ENCODE measurements around the gene NPAS3.

The NPAS3 gene

GRCh38 chr14:33241331-33241730 is 302.7 kb downstream of the NPAS3 start:
- no peak for DNase-seq (ENCODE audit: low read depth in 2 of 3, low spot score in 2 of 3)

DNA sequence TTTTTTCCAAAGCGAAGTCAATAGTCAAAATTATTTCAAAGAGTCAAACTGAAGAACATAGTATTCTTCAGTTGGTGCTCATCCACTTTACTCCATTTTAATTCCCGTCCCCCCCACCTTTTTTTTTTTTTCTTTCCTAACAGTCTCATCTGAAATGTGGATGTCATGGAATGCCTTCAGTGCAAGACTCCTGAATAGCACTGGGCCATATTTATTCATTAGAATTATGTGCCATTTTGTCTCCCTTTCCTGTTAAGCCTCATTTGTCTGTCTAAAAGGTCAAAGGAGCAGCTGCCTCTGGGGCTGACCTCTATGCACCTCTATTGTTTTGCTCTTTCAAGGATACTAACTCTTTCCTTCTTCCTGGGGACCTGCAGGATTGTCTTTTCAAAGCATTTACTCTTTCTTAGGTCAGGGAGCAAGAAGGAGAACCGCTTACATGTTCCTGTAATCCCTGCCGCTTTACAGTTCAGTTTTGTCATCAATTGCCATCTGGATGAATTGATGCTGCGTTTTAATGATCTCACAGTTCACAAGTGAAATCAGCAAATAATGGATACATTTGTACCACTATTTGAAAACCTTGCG is 310.6 kb downstream of the NPAS3 start:
- no peak for DNase-seq (ENCODE audit: low read depth in 2 of 3, low spot score in 2 of 3)

- DNase-seq (ENCODE audit: low read depth in 2 of 3, low spot score in 2 of 3): no peak
These were observed 312.3 kb downstream of the NPAS3 start for GRCh38 chr14:33250963-33251362.

GRCh38 chr14:33254342-33254741 is 315.7 kb downstream of the NPAS3 start:
- DNase-seq (ENCODE audit: low read depth in 2 of 3, low spot score in 2 of 3): no peak

DNA sequence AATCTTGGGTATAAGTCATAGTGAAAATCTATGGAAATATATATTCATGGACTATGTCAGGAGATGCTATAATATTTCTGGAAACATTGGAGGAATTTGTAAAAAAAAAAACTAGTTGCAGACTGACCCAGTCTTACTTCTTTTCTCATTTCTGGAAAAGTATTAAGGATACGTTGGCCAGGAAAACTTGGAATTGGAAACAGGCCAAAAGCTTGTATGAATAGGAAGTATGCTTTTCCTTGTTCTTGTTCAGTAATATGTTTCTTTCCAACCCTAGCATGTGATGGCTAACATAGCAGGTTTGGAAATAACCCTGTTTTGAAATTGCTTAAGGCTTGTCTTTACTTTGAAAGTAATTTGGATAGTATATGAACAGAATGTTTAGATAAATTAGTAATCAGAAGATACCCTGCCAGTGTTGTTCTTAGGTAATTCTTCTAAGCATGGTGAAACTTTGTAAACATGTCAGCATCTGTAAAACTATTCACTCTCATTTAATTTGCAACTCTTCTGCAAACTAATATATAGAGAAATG is 316.2 kb downstream of the NPAS3 start:
- DNase-seq (ENCODE audit: low read depth in 2 of 3, low spot score in 2 of 3): no peak

GRCh38 chr14:33257796-33258195 is 319.1 kb downstream of the NPAS3 start:
- no peak for DNase-seq (ENCODE audit: low read depth in 2 of 3, low spot score in 2 of 3)

DNA sequence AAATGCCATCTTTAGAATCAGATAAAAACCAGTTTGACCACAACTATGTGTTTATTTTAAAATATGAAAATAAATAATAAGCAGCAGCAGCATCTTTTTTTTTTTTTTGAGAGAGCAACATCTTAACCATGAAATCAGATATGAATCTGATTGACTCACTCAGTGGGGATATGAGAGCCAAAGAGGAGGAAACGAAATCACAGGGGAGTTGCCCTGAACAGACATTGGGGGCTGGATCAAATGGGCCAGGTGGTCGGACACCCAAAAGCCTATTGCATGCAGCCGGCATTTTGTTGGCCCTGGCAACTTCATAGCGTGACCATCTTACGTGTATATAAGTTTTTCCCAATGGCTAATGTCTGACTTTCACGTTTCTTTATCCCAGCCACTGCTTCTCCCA is 321.1 kb downstream of the NPAS3 start:
- no peak for DNase-seq (ENCODE audit: low read depth in 2 of 3, low spot score in 2 of 3)

- DNase-seq (ENCODE audit: low read depth in 2 of 3, low spot score in 2 of 3): no peak
These were observed 332.5 kb downstream of the NPAS3 start for GRCh38 chr14:33271216-33271615.

- no peak for DNase-seq (ENCODE audit: low read depth in 2 of 3, low spot score in 2 of 3)
These were observed 333.2 kb downstream of the NPAS3 start for GRCh38 chr14:33271891-33272290.

DNA sequence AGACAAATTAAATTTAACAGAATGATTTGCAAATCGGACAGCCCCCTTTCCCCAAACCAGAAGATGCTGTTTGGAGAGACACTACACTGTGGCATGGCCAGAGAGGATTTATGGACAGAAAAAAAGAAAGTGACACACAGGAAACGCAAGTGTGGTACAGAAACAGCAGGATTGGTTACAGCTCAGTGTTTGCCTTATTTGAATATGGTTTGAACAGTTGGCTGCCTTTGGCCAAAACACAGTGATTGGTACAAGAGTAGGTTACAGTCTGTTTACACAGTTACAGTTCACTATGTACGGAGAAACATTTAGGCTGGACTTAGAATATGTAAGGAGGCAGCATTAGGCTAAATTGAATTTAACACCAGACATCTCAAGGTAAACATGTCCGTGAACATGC is 335.3 kb downstream of the NPAS3 start:
- DNase-seq (ENCODE audit: low read depth in 2 of 3, low spot score in 2 of 3): no peak

DNA sequence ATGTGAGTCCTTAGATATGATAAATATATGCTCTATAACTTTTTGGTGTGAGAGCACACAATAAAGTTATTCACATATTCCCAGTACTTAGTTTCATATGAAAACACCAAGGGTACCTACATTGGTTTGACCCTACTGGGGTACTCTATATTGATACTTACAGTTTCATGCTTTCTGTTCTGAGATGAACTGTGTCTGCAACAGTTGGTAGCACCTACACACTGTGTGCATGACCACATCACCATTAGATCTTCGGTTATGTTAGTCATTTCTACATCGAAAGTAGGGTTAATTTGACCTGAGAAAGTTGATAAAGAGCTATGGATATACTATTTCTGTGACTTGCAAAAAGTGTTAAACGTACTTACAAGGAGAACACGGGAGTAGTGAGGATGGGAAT is 337.2 kb downstream of the NPAS3 start:
- no peak for DNase-seq (ENCODE audit: low read depth in 2 of 3, low spot score in 2 of 3)

DNA sequence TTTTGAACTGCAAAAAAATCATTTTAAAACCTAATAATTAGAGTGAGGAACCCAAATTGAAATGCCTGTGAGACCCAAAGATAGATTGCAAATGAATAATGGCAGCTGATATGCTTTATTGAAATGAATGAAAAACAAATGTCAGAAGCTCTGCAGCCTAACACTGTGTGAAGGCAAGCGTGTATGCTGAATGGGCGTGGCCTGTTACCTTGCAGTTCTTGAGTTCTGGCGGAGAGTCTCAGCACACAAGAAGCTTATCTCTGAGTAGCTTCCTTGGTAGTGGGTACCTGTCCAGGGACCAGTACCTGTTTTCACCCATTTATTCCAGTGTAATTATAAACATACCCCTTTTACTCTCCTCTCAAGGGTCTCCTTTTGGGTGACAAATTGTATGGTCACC is 341.2 kb downstream of the NPAS3 start:
- DNase-seq (ENCODE audit: low read depth in 2 of 3, low spot score in 2 of 3): no peak

DNA sequence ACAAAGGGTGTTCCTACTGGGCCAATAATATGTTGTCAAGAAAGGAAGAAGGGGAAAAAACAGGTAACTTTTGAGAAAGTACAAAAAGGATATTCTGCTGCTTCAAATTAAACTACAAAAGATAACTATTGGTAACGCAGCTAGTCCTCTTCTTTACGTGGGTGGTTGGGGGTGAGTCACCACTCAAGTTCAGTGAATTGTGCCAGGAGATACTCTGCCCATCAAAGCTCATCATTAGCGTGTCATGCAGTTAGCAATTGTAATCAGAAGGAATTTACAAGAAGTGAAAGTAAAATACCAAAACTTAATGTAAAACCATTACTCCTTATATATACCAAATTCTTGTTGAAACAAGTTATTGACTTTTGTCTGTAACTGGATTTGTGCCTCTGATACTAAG is 342.0 kb downstream of the NPAS3 start:
- no peak for DNase-seq (ENCODE audit: low read depth in 2 of 3, low spot score in 2 of 3)

DNA sequence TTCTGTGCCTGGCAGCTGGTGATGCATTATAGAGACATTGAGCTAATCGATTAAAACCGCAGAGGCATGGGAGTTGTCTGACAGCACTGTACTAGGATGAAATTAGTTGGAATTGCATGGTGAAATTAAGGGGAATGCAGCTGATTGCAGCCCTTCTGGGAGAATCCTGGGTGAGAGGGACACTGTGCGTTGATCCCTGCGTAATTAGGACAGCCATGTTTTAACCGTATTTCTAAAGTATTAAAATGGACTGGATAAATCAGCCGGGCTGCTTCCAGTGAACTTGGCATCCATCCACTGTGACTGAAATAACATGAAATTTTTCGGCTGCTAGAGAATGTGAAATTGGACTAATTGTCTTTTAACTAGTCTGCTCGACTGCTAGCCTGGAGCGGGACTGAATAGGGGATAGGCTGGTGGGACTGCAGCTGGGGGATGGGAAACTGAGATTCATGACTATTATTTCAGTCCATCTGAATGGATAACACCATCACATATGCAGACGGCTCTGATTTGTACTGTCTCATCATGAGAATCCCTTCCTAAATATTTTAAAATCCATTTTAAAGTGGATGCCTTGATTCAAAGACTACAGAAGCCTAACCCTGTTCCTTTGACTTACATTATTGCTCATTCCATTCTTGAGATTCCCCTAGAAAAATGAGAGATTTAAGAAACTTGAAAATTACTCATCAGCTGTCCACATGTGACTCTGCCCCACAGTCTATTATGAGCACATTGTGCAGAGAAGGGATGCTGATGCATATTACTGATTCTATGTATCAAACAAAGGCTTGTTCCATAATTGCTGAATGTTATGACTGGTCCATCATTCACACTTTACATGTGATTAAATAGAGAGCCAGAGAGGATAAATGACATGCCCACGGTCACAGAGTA is 343.9 kb downstream of the NPAS3 start:
- no peak for DNase-seq (ENCODE audit: low read depth in 2 of 3, low spot score in 2 of 3)

DNA sequence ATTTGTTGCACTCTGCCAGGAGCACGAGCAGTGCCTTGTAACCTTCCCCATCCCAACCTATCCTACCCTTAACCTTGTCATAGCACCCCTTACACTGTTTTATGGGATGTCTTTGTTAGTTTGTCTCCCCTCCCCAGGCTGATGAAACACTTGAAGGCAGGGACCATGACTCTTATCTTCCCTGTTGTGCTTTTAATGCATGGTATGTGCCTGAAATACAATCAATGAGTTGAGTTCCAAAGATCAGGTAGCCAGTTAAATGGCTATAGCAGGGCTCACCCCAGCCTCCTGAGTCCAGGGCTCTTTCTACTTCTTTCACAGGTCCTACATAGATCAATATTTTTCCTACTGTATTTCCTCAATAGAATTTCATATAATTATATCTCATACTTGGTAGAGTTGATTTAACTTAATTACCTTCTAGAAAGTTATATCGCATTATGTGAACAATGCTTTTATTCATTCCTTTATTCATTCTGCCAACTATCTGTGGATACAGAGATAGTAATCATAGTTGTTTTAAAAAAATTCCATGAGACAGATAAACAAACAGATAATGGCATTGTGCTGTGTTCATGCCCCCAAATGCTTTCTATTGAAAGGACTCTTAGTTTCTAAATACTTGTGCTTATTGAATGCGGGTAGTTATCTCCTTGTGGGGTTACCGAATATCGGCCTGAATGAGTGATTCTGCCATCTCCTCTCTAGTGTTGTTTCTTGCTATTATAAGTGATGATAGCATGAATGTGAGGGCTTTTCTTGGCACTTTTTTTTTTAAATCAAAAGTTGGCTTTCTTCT is 347.4 kb downstream of the NPAS3 start:
- DNase-seq (ENCODE audit: low read depth in 2 of 3, low spot score in 2 of 3): no peak

DNA sequence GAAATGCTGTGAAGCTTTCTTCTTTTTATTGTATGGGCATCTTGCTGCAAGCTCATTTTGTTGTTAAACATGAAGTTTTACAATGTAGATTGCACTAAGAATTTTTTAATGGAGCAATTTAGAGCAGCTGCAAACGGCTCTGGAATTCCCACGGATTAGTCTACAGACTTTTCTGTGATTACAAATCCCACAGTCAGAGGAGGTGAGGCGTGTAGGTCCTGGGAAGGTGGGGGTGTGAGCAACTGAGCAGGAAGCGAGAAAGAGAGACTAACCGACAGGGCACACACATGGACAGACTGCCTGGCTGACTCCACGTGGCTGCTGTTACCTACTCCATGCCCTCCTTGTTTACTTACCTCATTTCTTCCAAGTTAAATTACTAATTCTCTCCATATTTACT is 348.5 kb downstream of the NPAS3 start:
- DNase-seq (ENCODE audit: low read depth in 2 of 3, low spot score in 2 of 3): no peak

- DNase-seq (ENCODE audit: low read depth in 2 of 3, low spot score in 2 of 3): no peak
These were observed 352.0 kb downstream of the NPAS3 start for GRCh38 chr14:33290641-33291040.

DNA sequence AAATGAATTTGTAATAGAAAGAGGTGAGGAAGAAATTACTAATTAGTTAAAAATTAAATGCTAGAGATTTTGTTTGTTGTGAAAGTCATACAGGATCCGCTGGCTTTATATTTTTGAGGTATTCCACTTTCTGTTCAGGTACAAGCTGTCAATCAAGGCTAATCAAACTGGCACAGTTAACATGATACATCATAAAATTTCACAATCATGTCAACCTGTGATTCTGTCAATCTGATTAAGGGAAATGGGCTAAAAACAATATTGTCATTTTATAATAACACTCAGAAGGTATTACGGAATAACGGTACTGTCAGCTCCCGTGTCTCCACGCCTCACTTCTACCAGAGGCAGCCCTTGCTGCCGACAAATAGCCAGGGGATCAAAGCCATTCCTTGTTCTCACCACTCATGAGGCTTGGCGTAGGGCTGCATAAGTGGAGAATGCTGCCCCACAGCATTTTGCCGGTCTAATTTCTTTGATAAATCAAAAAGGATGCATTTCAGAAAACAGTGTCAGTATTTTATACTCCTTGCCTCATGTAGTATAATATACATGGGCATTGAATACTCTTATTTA is 352.9 kb downstream of the NPAS3 start:
- DNase-seq (ENCODE audit: low read depth in 2 of 3, low spot score in 2 of 3): no peak

- no peak for DNase-seq (ENCODE audit: low read depth in 2 of 3, low spot score in 2 of 3)
These were observed 355.7 kb downstream of the NPAS3 start for GRCh38 chr14:33294419-33294818.

- DNase-seq (ENCODE audit: low read depth in 2 of 3, low spot score in 2 of 3): no peak
These were observed 358.9 kb downstream of the NPAS3 start for GRCh38 chr14:33297565-33297964.

- DNase-seq (ENCODE audit: low read depth in 2 of 3, low spot score in 2 of 3): no peak
These were observed 369.1 kb downstream of the NPAS3 start for GRCh38 chr14:33307691-33308251.

All from activated CD8-positive, alpha-beta memory T cell treated with anti-CD3 and anti-CD28 coated beads for 48 hours (primary cell).